Measurements from ENCODE around the gene PDE2A.

DNA sequence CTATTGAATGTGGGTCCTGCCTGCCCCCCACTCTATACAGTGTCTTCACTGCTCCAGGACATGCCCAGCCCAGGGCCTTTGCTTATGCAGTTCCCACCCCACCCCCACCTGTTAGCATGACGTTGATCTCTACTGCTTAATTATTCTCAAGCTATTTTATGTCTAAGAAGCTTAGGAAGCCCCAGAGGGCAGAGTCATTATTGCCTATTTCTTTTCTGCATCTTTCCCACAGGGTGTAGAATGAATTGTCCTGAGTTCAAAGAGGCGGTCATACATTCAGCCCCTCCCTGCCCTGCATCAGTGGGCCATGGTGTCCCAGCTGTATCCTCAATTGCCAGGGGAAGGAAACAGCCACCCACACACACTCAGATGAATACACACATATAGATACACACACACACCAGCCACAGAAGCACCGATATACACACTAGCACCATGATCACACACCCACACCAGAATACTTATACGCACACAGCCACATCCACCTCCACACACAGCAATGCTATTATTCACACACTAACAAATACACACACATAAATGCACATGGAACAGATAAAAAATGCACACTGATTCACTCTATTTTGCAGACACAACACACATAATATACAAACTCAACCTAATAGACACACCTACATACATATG lies 1.5 kb downstream of the PDE2A start:
- TF ChIP-seq, protein P1, sequence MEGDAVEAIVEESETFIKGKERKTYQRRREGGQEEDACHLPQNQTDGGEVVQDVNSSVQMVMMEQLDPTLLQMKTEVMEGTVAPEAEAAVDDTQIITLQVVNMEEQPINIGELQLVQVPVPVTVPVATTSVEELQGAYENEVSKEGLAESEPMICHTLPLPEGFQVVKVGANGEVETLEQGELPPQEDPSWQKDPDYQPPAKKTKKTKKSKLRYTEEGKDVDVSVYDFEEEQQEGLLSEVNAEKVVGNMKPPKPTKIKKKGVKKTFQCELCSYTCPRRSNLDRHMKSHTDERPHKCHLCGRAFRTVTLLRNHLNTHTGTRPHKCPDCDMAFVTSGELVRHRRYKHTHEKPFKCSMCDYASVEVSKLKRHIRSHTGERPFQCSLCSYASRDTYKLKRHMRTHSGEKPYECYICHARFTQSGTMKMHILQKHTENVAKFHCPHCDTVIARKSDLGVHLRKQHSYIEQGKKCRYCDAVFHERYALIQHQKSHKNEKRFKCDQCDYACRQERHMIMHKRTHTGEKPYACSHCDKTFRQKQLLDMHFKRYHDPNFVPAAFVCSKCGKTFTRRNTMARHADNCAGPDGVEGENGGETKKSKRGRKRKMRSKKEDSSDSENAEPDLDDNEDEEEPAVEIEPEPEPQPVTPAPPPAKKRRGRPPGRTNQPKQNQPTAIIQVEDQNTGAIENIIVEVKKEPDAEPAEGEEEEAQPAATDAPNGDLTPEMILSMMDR (IDR thresholded peaks at IDR 0.05; ENCODE audit: poor library complexity) = no peak
- TF ChIP-seq EZH2phosphoT487 (IDR thresholded peaks at IDR 0.05; ENCODE audit: low read depth, severe bottlenecking, unreplicated experiment) (no peak), EZH2 (IDR thresholded peaks at IDR 0.05; ENCODE audit: borderline replicate concordance) (no peak)
